Hepatocyte (in vitro differentiated cells): ENCODE measurements around the gene C12orf42.

Experiments
- EZH2 ChIP-seq: fragments of 200-600 bp; sonication (generic); IDR thresholded peaks from 2 replicates; pipeline ENCODE4 v1.6.1; 2016; ENCODE audit warnings: antibody characterized with exemption, mild to moderate bottlenecking, borderline replicate concordance
- TF ChIP-seq, protein P1 (sequence below): fragments of 200-600 bp; sonication (generic); IDR thresholded peaks from 2 replicates; pipeline ENCODE4 v1.5.1; 2016; ENCODE audit warnings: antibody characterized with exemption, mild to moderate bottlenecking; ENCODE audit not compliant: poor library complexity

DNA sequence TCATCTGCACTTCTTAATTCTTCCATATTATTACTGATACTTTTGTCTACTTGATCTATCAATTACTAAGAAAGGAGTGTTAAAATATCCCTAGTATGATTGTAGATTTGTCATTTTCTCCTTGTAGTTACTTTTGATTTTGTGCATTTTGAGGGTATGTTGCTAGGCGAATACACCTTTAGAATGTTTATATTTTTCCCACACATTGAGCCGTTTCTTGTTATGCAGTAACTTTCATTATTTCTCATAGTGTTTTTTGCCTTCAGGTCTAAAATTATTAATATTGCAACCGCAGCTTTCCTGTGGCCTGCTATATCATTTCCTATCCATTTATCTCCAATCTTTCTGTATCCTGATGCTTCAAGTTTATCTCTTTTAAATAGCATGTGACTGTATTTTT, 44.6 kb upstream of the C12orf42 start:
- TF ChIP-seq, protein P1, sequence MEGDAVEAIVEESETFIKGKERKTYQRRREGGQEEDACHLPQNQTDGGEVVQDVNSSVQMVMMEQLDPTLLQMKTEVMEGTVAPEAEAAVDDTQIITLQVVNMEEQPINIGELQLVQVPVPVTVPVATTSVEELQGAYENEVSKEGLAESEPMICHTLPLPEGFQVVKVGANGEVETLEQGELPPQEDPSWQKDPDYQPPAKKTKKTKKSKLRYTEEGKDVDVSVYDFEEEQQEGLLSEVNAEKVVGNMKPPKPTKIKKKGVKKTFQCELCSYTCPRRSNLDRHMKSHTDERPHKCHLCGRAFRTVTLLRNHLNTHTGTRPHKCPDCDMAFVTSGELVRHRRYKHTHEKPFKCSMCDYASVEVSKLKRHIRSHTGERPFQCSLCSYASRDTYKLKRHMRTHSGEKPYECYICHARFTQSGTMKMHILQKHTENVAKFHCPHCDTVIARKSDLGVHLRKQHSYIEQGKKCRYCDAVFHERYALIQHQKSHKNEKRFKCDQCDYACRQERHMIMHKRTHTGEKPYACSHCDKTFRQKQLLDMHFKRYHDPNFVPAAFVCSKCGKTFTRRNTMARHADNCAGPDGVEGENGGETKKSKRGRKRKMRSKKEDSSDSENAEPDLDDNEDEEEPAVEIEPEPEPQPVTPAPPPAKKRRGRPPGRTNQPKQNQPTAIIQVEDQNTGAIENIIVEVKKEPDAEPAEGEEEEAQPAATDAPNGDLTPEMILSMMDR: no peak
- no peak for TF ChIP-seq EZH2
